ENCODE measurements around the gene S100A10. TPM values are rescaled to one million over a fixed set of nuclear protein-coding genes. Genes with fewer than 3 reads are reported as not detected.

S100A10 gene
- total RNA-seq, 2 donors from 2014 or later = 49.2 to 290 TPM

- ATAC-seq (no peak), DNase-seq (ENCODE audit: low spot score in 2 of 2) (no peak)
- Mint-ChIP-seq H3K36me3 (no peaks in the 10 kb centered on the region), H3K9me3 (no peaks in the 10 kb centered on the region), H3K27ac (no peak overlapping the region)
Observed at GRCh38 chr1:151960780-151961513, 32.7 kb downstream of the S100A10 start.

- no peak for ATAC-seq
- H3K27ac Mint-ChIP-seq = no peak overlapping the region
- H3K9me3 Mint-ChIP-seq = no peaks in the 10 kb centered on the region
- DNase-seq (ENCODE audit: low spot score in 2 of 2) = no peak
- no peaks in the 10 kb centered on the region for H3K36me3 Mint-ChIP-seq
Observed at GRCh38 chr1:151958959-151959358, 34.7 kb downstream of the S100A10 start.

- Mint-ChIP-seq H3K9me3 (no peaks in the 10 kb centered on the region), H3K36me3 (no peaks in the 10 kb centered on the region)
- ATAC-seq = no peak
Observed at GRCh38 chr1:151956957-151957497, 36.6 kb downstream of the S100A10 start.

GRCh38 chr1:151953409-151954094 lies 40.1 kb downstream of the S100A10 start:
- no peak overlapping the region for H3K27ac Mint-ChIP-seq
- H3K9me3 Mint-ChIP-seq = no peaks in the 10 kb centered on the region
- DNase-seq (ENCODE audit: low spot score in 2 of 2) (no peak), ATAC-seq (no peak)
- no peaks in the 10 kb centered on the region for H3K36me3 Mint-ChIP-seq

More at GRCh38 chr1:151956957-151957497, 36.6 kb downstream of the S100A10 start:
- no peak overlapping the region for H3K27ac Mint-ChIP-seq
- DNase-seq (ENCODE audit: low spot score in 2 of 2) = no peak

- Mint-ChIP-seq H3K27ac (no peak overlapping the region), H3K36me3 (no peaks in the 10 kb centered on the region), H3K9me3 (no peaks in the 10 kb centered on the region)
- ATAC-seq (no peak), DNase-seq (ENCODE audit: low spot score in 2 of 2) (no peak)
Observed at GRCh38 chr1:151952811-151953210, 40.8 kb downstream of the S100A10 start.

GRCh38 chr1:151949371-151950193 lies 44.1 kb downstream of the S100A10 start:
- ATAC-seq = no peak
- Mint-ChIP-seq H3K27ac (no peak overlapping the region), H3K36me3 (peaks cover 0 to 9% of the 10 kb centered on the region in 2 donors), H3K9me3 (peaks cover 0 to 5% of the 10 kb centered on the region in 2 donors)
- DNase-seq (ENCODE audit: low spot score in 2 of 2) = no peak

- Mint-ChIP-seq H3K27ac (no peak overlapping the region), H3K9me3 (peaks cover 0 to 5% of the 10 kb centered on the region in 2 donors), H3K36me3 (peaks cover 0 to 9% of the 10 kb centered on the region in 2 donors)
- ATAC-seq = no peak
- DNase-seq (ENCODE audit: low spot score in 2 of 2) = no peak
Observed at GRCh38 chr1:151948506-151948905, 45.2 kb downstream of the S100A10 start.

- H3K9me3 Mint-ChIP-seq = peaks cover 0 to 5% of the 10 kb centered on the region in 2 donors
- DNase-seq (ENCODE audit: low spot score in 2 of 2) (no peak), ATAC-seq (no peak)
- H3K27ac Mint-ChIP-seq = peak overlapping the region; percentile 72 to 87
- peaks cover 0 to 9% of the 10 kb centered on the region in 2 donors for H3K36me3 Mint-ChIP-seq
Observed at GRCh38 chr1:151947140-151947539, 46.5 kb downstream of the S100A10 start.

GRCh38 chr1:151945725-151946722 lies 47.6 kb downstream of the S100A10 start:
- peak overlapping the region; percentile 87 to 97 for H3K27ac Mint-ChIP-seq
- H3K36me3 Mint-ChIP-seq = peaks cover 0 to 9% of the 10 kb centered on the region in 2 donors
- ATAC-seq (peak; percentile 63 to 75), DNase-seq (ENCODE audit: low spot score in 2 of 2) (peak; percentile 57 to 72)
- H3K9me3 Mint-ChIP-seq = peaks cover 0 to 5% of the 10 kb centered on the region in 2 donors

- no peak for DNase-seq (ENCODE audit: low spot score in 2 of 2)
- H3K27ac Mint-ChIP-seq = peak overlapping the region; percentile 87 to 97
- H3K36me3 Mint-ChIP-seq = peaks cover 0 to 9% of the 10 kb centered on the region in 2 donors
- no peak for ATAC-seq
- H3K9me3 Mint-ChIP-seq = peaks cover 0 to 5% of the 10 kb centered on the region in 2 donors
Observed at GRCh38 chr1:151944857-151945575, 48.6 kb downstream of the S100A10 start.

- Mint-ChIP-seq H3K27ac (peak overlapping the region in 1 of 2 donors; percentile 87), H3K36me3 (peaks cover 0 to 9% of the 10 kb centered on the region in 2 donors), H3K9me3 (peaks cover 0 to 5% of the 10 kb centered on the region in 2 donors)
- ATAC-seq (no peak), DNase-seq (ENCODE audit: low spot score in 2 of 2) (no peak)
Observed at GRCh38 chr1:151944126-151944856, 49.4 kb downstream of the S100A10 start.

- Mint-ChIP-seq H3K36me3 (peaks cover 0 to 9% of the 10 kb centered on the region in 2 donors), H3K9me3 (peaks cover 0 to 5% of the 10 kb centered on the region in 2 donors), H3K27ac (no peak overlapping the region)
- no peak for ATAC-seq
- no peak for DNase-seq (ENCODE audit: low spot score in 2 of 2)
Observed at GRCh38 chr1:151943591-151943990, 50.1 kb downstream of the S100A10 start.

GRCh38 chr1:151942882-151943281 lies 50.8 kb downstream of the S100A10 start:
- Mint-ChIP-seq H3K9me3 (peaks cover 0 to 5% of the 10 kb centered on the region in 2 donors), H3K36me3 (peaks cover 0 to 9% of the 10 kb centered on the region in 2 donors), H3K27ac (peak overlapping the region in 1 of 2 donors; percentile 63)
- ATAC-seq (no peak), DNase-seq (ENCODE audit: low spot score in 2 of 2) (no peak)

- Mint-ChIP-seq H3K36me3 (no peaks in the 10 kb centered on the region), H3K9me3 (no peaks in the 10 kb centered on the region), H3K27ac (peak overlapping the region; percentile 86 to 94)
- no peak for ATAC-seq
- no peak for DNase-seq (ENCODE audit: low spot score in 2 of 2)
Observed at GRCh38 chr1:151940541-151940940, 53.1 kb downstream of the S100A10 start.
